SK-N-SH treated with all-trans-retinoic acid at 6 μM for 48 hours (cell line): Measurements from ENCODE around the gene RELL1.

Experiments
- BACH2 ChIP-seq: fragments of 250-450 bp; sonication (Bioruptor Pico); IDR thresholded peaks from 2 replicates; pipeline ENCODE4 v1.9.0; 2021; ENCODE audit warnings: mild to moderate bottlenecking, borderline replicate concordance
- PATZ1 ChIP-seq: fragments of 250-450 bp; sonication (Bioruptor Pico); IDR thresholded peaks from 2 replicates; pipeline ENCODE4 v1.8.0; 2020; ENCODE audit warnings: mild to moderate bottlenecking, moderate library complexity, borderline replicate concordance
- TSHZ2 ChIP-seq: fragments of 250-450 bp; sonication (Bioruptor Pico); IDR thresholded peaks from 2 replicates; pipeline ENCODE4 v1.5.0; 2020; ENCODE audit warnings: mild to moderate bottlenecking, moderate library complexity
- ZFP30 ChIP-seq: fragments of 450-650 bp; formaldehyde crosslinking; IDR thresholded peaks from 2 replicates; pipeline ENCODE4 v1.5.0; 2022; ENCODE audit warnings: mild to moderate bottlenecking, moderate library complexity

- TF ChIP-seq PATZ1 (CRISPR knock-in tag) (no peak), ZFP30 (CRISPR knock-in tag) (no peak), TSHZ2 (no peak), BACH2 (CRISPR knock-in tag) (no peak)
Measured at GRCh38 chr4:37561196-37561802, 124.9 kb downstream of the RELL1 start.
